ENCODE results near the gene ALG8. TPM values are rescaled to one million over a fixed set of nuclear protein-coding genes. Genes with fewer than 3 reads are reported as not detected.
A peak's percentile ranks its signal among the peaks of the same experiment; 100 is the strongest.

Gene ALG8
- total and polyA plus RNA-seq, 2 donors from 2014 or later: 34.1 to 49.7 TPM

DNA sequence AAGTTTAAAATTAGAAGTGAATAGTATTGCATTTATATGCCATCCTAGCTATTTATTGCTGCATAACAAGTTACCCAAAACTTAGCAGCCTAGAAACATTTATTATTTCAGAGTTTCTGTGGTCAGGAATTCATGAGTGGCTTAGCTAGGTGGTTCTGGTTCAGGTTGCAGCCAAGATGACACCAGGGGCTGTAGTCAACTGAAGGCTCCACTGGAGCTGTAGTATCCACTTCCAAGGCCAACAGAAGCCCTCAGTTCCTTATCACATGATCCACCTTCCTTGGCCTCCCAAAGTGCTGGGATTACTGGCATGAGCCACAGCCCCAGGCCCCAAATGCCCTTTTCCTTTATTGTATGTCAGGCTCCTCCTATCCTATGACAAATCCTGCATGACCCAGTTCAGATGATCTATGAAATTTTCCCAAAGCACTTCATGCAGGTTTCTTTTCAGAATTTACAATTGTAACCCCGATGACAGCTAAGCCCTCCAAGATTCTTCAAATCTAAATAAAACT lies 6.1 kb upstream of the ALG8 start:
- no peaks in the 10 kb centered on the region for H3K9me3 ChIP-seq (ENCODE audit: control insufficient read depth in 2 of 3, insufficient read depth in 1 of 3, low read length in 3 of 3)
- H3K4me3 ChIP-seq (ENCODE audit: low read length in 3 of 3): no peak overlapping the region
- no peaks in the 10 kb centered on the region for H3K36me3 ChIP-seq (ENCODE audit: control insufficient read depth in 2 of 3, insufficient read depth in 3 of 3, low read length in 3 of 3)
- FAIRE-seq: no peak
- intact Hi-C loops (cut with DNase I): no loop called here
- H3K4me1 ChIP-seq (ENCODE audit: control insufficient read depth in 2 of 3, insufficient read depth in 2 of 3, low read depth in 1 of 3, low read length in 3 of 3): no peaks in the 10 kb centered on the region
- no peak overlapping the region for H3K27ac ChIP-seq (ENCODE audit: low read depth in 2 of 2, low read length in 2 of 2)
- TF ChIP-seq, protein P1, sequence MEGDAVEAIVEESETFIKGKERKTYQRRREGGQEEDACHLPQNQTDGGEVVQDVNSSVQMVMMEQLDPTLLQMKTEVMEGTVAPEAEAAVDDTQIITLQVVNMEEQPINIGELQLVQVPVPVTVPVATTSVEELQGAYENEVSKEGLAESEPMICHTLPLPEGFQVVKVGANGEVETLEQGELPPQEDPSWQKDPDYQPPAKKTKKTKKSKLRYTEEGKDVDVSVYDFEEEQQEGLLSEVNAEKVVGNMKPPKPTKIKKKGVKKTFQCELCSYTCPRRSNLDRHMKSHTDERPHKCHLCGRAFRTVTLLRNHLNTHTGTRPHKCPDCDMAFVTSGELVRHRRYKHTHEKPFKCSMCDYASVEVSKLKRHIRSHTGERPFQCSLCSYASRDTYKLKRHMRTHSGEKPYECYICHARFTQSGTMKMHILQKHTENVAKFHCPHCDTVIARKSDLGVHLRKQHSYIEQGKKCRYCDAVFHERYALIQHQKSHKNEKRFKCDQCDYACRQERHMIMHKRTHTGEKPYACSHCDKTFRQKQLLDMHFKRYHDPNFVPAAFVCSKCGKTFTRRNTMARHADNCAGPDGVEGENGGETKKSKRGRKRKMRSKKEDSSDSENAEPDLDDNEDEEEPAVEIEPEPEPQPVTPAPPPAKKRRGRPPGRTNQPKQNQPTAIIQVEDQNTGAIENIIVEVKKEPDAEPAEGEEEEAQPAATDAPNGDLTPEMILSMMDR (IDR thresholded peaks at IDR 0.05; ENCODE audit: borderline replicate concordance, extremely low read depth, insufficient read depth): no peak
- no peaks in the 10 kb centered on the region for H3K27me3 ChIP-seq (ENCODE audit: control insufficient read depth, insufficient read depth, low read length)
- DNase-seq: no peak
- H3K9ac ChIP-seq (ENCODE audit: low read length in 3 of 3): no peak overlapping the region

DNA sequence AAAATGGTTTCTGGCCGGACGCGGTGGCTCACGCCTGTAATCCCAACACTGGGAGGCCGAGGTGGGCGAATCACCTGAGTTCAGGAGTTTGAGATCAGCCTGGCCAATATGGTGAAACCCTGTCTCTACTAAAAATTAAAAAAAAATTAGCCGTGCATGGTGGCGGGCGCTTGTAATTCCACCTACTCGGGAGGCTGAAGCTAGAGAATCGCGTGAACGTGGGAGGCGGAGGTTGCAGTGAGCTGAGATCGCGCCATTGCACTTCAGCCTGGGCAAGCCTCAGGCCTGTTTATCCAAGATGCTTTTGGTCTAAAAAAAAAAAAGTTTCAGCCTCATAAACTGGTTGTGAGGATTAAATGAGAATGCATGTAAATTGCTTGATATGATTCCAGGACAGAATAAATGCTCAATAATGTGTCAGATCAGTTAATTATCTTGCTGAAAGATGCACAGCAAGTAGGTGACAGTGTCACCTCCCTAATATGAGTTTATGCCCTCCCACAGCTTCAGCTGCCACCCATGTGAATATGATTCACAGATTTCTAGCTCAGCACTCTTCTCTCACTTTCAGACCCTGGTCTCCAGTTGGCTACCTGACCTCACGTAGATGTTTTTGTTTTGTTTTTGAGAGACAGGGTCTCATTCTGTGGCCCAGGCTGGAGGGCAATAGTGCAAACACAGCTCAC lies 1.1 kb upstream of the ALG8 start:
- TF ChIP-seq, protein P1 (IDR thresholded peaks at IDR 0.05; ENCODE audit: borderline replicate concordance, extremely low read depth, insufficient read depth): no peak
- Histone ChIP-seq H3K27me3 (ENCODE audit: control insufficient read depth, insufficient read depth, low read length) (no peaks in the 10 kb centered on the region), H3K9me3 (ENCODE audit: control insufficient read depth in 2 of 3, insufficient read depth in 1 of 3, low read length in 3 of 3) (no peaks in the 10 kb centered on the region), H3K9ac (ENCODE audit: low read length in 3 of 3) (no peak overlapping the region), H3K36me3 (ENCODE audit: control insufficient read depth in 2 of 3, insufficient read depth in 3 of 3, low read length in 3 of 3) (no peaks in the 10 kb centered on the region), H3K27ac (ENCODE audit: low read depth in 2 of 2, low read length in 2 of 2) (no peak overlapping the region), H3K4me1 (ENCODE audit: control insufficient read depth in 2 of 3, insufficient read depth in 2 of 3, low read depth in 1 of 3, low read length in 3 of 3) (peaks cover 4 to 6% (median 4%) of the 10 kb centered on the region in 3 donors), H3K4me3 (ENCODE audit: low read length in 3 of 3) (no peak overlapping the region)
- no peak for FAIRE-seq
- intact Hi-C loops (cut with DNase I): no loop called here
- DNase-seq: no peak

DNA sequence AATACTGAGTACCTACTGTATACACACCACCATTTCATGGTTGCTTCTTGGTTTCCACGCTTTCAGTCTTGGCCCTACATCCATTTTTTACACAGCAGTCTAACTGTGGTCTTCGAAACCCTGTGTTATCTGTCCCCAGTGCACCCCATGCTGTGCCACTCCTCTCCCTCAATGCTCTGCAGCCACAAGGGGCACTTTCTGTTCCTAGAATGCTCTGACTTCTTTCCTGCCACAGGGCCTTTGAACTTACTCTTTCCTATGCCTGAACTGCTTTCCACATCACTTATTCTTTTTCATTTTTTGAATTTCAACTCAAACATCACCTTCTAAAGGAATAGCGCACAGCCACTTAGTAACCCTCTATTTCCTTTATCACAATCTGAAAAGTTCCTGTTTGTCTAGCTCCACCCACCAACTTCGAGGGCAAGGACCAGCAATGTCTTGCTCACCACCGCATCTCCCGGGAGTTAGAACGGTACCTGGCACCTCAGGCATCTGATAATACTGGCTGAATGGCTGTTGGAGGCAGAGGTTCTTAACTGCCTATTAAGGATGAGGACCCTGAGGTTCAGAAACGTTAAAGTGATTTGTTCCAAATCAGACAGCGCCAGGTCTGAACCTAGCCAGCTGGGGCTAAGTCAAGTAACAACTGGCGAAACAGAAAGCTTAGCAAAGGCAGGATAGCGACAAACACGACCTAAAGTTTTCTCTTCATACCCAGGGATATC lies 568 bp downstream of the ALG8 start:
- TF ChIP-seq, protein P1 (IDR thresholded peaks at IDR 0.05; ENCODE audit: borderline replicate concordance, extremely low read depth, insufficient read depth): no peak
- H3K9ac ChIP-seq (ENCODE audit: low read length in 3 of 3): peak overlapping the region; percentile 1 to 79 (median 61)
- H3K4me1 ChIP-seq (ENCODE audit: control insufficient read depth in 2 of 3, insufficient read depth in 2 of 3, low read depth in 1 of 3, low read length in 3 of 3): peaks cover 4 to 6% (median 4%) of the 10 kb centered on the region in 3 donors
- FAIRE-seq: no peak
- peak in 2 of 5 donors; percentile 22 to 44 for DNase-seq
- H3K27ac ChIP-seq (ENCODE audit: low read depth in 2 of 2, low read length in 2 of 2): peak overlapping the region in 1 of 2 donors; percentile 9
- H3K4me3 ChIP-seq (ENCODE audit: low read length in 3 of 3): peak overlapping the region; percentile 70 to 95 (median 95)
- intact Hi-C loops (cut with DNase I): no loop called here
- no peaks in the 10 kb centered on the region for H3K36me3 ChIP-seq (ENCODE audit: control insufficient read depth in 2 of 3, insufficient read depth in 3 of 3, low read length in 3 of 3)
- H3K27me3 ChIP-seq (ENCODE audit: control insufficient read depth, insufficient read depth, low read length): no peaks in the 10 kb centered on the region
- no peaks in the 10 kb centered on the region for H3K9me3 ChIP-seq (ENCODE audit: control insufficient read depth in 2 of 3, insufficient read depth in 1 of 3, low read length in 3 of 3)
